Gastrocnemius medialis (tissue), 4 donors: ENCODE data around the gene FLNB. TPM values are rescaled to one million over a fixed set of nuclear protein-coding genes. Genes with fewer than 3 reads are reported as not detected.

ENCODE experiments used
- ATAC-seq, 2 donors: fragments of 150-250 bp; one replicate each; pipeline ENCODE4 v1.9.1; 2016
- DNase-seq, 2 donors: peaks; one replicate each; pipeline ENCODE4 v3.0.0-alpha.2; 2019
- H3K27ac ChIP-seq, 4 donors: fragments of 200-600 bp; sonication (generic); 1 replicate in 1 of 4; 2 replicates in 3 of 4; pipeline ENCODE4 v1.5.1; 2016 to 2018; ENCODE audit warnings: mild to moderate bottlenecking in 2 of 4, moderate library complexity in 1 of 4
- H3K27me3 ChIP-seq, 3 donors: fragments of 200-600 bp; sonication (generic) in 2 of 3; 1 replicate in 1 of 3; 2 replicates in 2 of 3; pipeline versions ENCODE4 v1.5.1 to v1.6.0; 2016 to 2019; ENCODE audit warnings: mild to moderate bottlenecking in 1 of 3, moderate library complexity in 1 of 3
- H3K36me3 ChIP-seq, 2 donors: fragments of 200-600 bp; sonication (generic) in 1 of 2; one replicate each; pipeline ENCODE4 v1.5.1; 2017 to 2018
- H3K4me1 ChIP-seq, 2 donors: fragments of 200-600 bp; sonication (generic) in 1 of 2; one replicate each; pipeline ENCODE4 v1.5.1; 2016 to 2017; ENCODE audit warnings: mild to moderate bottlenecking in 2 of 2
- H3K4me3 ChIP-seq, 4 donors: fragments of 200-600 bp; sonication (generic) in 3 of 4; 1 replicate in 1 of 4; 2 replicates in 3 of 4; pipeline ENCODE4 v1.5.1; 2016 to 2019; ENCODE audit warnings: mild to moderate bottlenecking in 2 of 4
- H3K9me3 ChIP-seq, 3 donors: fragments of 200-600 bp; sonication (generic) in 2 of 3; 1 replicate in 1 of 3; 2 replicates in 2 of 3; pipeline ENCODE4 v1.5.1; 2016 to 2019
- POLR2A ChIP-seq, 2 donors: fragments of 450-650 bp; IDR thresholded peaks; one replicate each; pipeline ENCODE4 v1.6.1; 2017; ENCODE audit warnings: antibody characterized with exemption in 2 of 2, mild to moderate bottlenecking in 2 of 2, moderate library complexity in 2 of 2
- in situ Hi-C, 4 donors: fragments of 200-750 bp; cut with MboI; loops; one replicate each; pipeline versions ENCODE4 v1.15.0 to v1.8.0; 2017; ENCODE audit warnings: low sequenced_read_pairs in 4 of 4
- intact Hi-C: fragments of 100-400 bp; cut with DNase I; formaldehyde crosslinking; loops from one replicate; pipeline ENCODE4 v1.15.1; 2023; ENCODE audit warnings: low total_unique reads
- total RNA-seq, 4 donors: library from RNA; depleted of rRNA; stranded (reverse); fragments of >200 nt; gene quantifications; one replicate each; pipeline versions ENCODE4 v1.1.0 to v1.2.3, GENCODE V29; 2016
- TF ChIP-seq, protein P1 (sequence below), 5 experiments: fragments of 450-650 bp in 3 of 5; fragments of 200-600 bp in 2 of 5; sonication (generic) in 2 of 5; IDR thresholded peaks in 4 of 5; conservative IDR thresholded peaks in 1 of 5; 1 replicate in 4 of 5; 2 replicates in 1 of 5; pipeline ENCODE4 v1.5.1; 2016 to 2019; ENCODE audit warnings: antibody characterized with exemption in 5 of 5, mild to moderate bottlenecking in 3 of 5, moderate library complexity in 3 of 5

Gene FLNB
- total RNA-seq, 4 donors from 2014 or later: 10.9 to 21.5 (median 12.0) TPM

GRCh38 chr3:58025837-58026569 is 17.8 kb downstream of the FLNB start:
- intact Hi-C loops: no loop called here
- H3K27me3 ChIP-seq: no peaks in the 10 kb centered on the region
- in situ Hi-C loops: no loop called here
- H3K4me1 ChIP-seq: no peaks in the 10 kb centered on the region
- no peak for ATAC-seq
- peak overlapping the region in 1 of 4 donors; percentile 6 for H3K27ac ChIP-seq
- no peak for DNase-seq
- TF ChIP-seq, protein P1, sequence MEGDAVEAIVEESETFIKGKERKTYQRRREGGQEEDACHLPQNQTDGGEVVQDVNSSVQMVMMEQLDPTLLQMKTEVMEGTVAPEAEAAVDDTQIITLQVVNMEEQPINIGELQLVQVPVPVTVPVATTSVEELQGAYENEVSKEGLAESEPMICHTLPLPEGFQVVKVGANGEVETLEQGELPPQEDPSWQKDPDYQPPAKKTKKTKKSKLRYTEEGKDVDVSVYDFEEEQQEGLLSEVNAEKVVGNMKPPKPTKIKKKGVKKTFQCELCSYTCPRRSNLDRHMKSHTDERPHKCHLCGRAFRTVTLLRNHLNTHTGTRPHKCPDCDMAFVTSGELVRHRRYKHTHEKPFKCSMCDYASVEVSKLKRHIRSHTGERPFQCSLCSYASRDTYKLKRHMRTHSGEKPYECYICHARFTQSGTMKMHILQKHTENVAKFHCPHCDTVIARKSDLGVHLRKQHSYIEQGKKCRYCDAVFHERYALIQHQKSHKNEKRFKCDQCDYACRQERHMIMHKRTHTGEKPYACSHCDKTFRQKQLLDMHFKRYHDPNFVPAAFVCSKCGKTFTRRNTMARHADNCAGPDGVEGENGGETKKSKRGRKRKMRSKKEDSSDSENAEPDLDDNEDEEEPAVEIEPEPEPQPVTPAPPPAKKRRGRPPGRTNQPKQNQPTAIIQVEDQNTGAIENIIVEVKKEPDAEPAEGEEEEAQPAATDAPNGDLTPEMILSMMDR (IDR thresholded peaks at IDR 0.05 in 4 of 5, conservative IDR thresholded peaks at IDR 0.05 in 1 of 5): no peak
- no peak for TF ChIP-seq POLR2A (IDR thresholded peaks at IDR 0.05)
- H3K4me3 ChIP-seq: no peak overlapping the region
- no peaks in the 10 kb centered on the region for H3K9me3 ChIP-seq
- no peaks in the 10 kb centered on the region for H3K36me3 ChIP-seq

- DNase-seq (no peak), ATAC-seq (no peak)
- H3K36me3 ChIP-seq: no peaks in the 10 kb centered on the region
- intact Hi-C loops: no loop called here
- no peak overlapping the region for H3K4me3 ChIP-seq
- no peaks in the 10 kb centered on the region for H3K27me3 ChIP-seq
- no peaks in the 10 kb centered on the region for H3K4me1 ChIP-seq
- in situ Hi-C loops: no loop called here
- no peaks in the 10 kb centered on the region for H3K9me3 ChIP-seq
- H3K27ac ChIP-seq: peak overlapping the region in 1 of 4 donors; percentile 6
- no peak for TF ChIP-seq POLR2A (IDR thresholded peaks at IDR 0.05)
- TF ChIP-seq, protein P1 (IDR thresholded peaks at IDR 0.05 in 4 of 5, conservative IDR thresholded peaks at IDR 0.05 in 1 of 5): no peak
These were observed 18.4 kb downstream of the FLNB start for GRCh38 chr3:58026598-58026997.

GRCh38 chr3:58027704-58028317 is 19.6 kb downstream of the FLNB start:
- Histone ChIP-seq H3K27me3 (no peaks in the 10 kb centered on the region), H3K4me1 (no peaks in the 10 kb centered on the region), H3K36me3 (no peaks in the 10 kb centered on the region), H3K4me3 (no peak overlapping the region), H3K9me3 (no peaks in the 10 kb centered on the region), H3K27ac (no peak overlapping the region)
- intact Hi-C loops: no loop called here
- TF ChIP-seq, protein P1 (IDR thresholded peaks at IDR 0.05 in 4 of 5, conservative IDR thresholded peaks at IDR 0.05 in 1 of 5): no peak
- TF ChIP-seq POLR2A (IDR thresholded peaks at IDR 0.05): no peak
- in situ Hi-C loops: no loop called here
- DNase-seq: no peak
- ATAC-seq: no peak

DNA sequence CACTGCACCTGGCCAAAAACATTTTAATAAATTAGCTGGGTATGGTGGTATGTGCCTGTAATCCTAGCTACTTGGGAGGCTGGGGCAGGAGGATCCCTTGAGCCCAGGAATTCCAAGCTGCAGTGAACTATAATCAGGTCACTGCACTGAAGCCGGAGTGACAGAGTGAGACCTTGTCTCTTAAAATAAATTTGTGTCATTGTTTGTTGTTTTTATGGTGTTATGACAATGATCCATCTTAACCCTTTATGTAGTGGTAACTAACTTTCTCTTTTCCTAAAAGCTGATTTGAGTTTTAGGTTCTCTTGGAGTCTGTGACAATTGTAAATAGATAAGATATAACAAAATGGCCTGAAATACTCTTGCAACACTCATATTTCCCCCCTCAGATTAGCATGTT is 20.7 kb downstream of the FLNB start:
- intact Hi-C loops: no loop called here
- TF ChIP-seq, protein P1 (IDR thresholded peaks at IDR 0.05 in 4 of 5, conservative IDR thresholded peaks at IDR 0.05 in 1 of 5): no peak
- TF ChIP-seq POLR2A (IDR thresholded peaks at IDR 0.05): no peak
- Histone ChIP-seq H3K9me3 (no peaks in the 10 kb centered on the region), H3K27me3 (no peaks in the 10 kb centered on the region), H3K27ac (no peak overlapping the region), H3K4me1 (no peaks in the 10 kb centered on the region), H3K36me3 (no peaks in the 10 kb centered on the region), H3K4me3 (no peak overlapping the region)
- ATAC-seq (no peak), DNase-seq (no peak)
- in situ Hi-C loops: no loop called here
